H1 (cell line): ENCODE data around the gene TTBK2. TPM values are rescaled to one million over a fixed set of nuclear protein-coding genes. Genes with fewer than 3 reads are reported as not detected.

Experiments
- KDM4A ChIP-seq: IDR thresholded peaks from one replicate; pipeline ENCODE4 v1.7.1; 2012; ENCODE audit warnings: low read depth, mild to moderate bottlenecking, moderate library complexity, low read length, inconsistent platforms; ENCODE audit not compliant: severe bottlenecking
- RNF2 ChIP-seq: fragments of 200-900, 300-1000 bp; sonication (generic); IDR thresholded peaks from 2 replicates; pipeline ENCODE4 v1.7.1; 2016; ENCODE audit warnings: borderline replicate concordance, low read depth, mild to moderate bottlenecking, antibody characterized with exemption, low read length; ENCODE audit not compliant: poor library complexity, severe bottlenecking; ENCODE audit errors: missing control alignments
- TBP ChIP-seq: IDR thresholded peaks from 2 replicates; pipeline ENCODE4 v1.6.1; 2011; ENCODE audit warnings: low read depth, low read length, improper control_type of control experiment
- polyA plus RNA-seq, 7 experiments: library from polyadenylated mRNA; depleted of rRNA in 3 of 7; stranded (reverse) in 5 of 7; unstranded in 2 of 7; fragments of >200 nt in 5 of 7; fragments of 200-250 nt in 2 of 7; gene quantifications; 1 replicate in 5 of 7; 2 replicates in 1 of 7; 4 replicates in 1 of 7; pipeline versions ENCODE4 v1.2.1 to v1.2.3, GENCODE V29; 2011 to 2013; ENCODE audit warnings: missing spikeins in 2 of 7, mixed read lengths in 2 of 7
- total RNA-seq: library from RNA; stranded (reverse); fragmentation: NEBNext Ultra II Directional; extraction: Animal tissue kit (Norgen Biotek cat#: 25700); gene quantifications from 2 replicates; pipeline ENCODE4 v1.2.1, GENCODE V29; 2021
- TF ChIP-seq, protein P1 (sequence below): fragments of 300-600 bp; sonication (generic); IDR thresholded peaks from 2 replicates; pipeline ENCODE4 v1.7.1; 2012; ENCODE audit warnings: low read length, moderate library complexity, mild to moderate bottlenecking, inconsistent platforms; ENCODE audit not compliant: insufficient replicate concordance

TTBK2 gene
- total and polyA plus RNA-seq, 2 of the 8 experiments (the other 6 are each of a cell fraction or from before 2014, with no cell fraction given) = 2.7 to 18.2 TPM

DNA sequence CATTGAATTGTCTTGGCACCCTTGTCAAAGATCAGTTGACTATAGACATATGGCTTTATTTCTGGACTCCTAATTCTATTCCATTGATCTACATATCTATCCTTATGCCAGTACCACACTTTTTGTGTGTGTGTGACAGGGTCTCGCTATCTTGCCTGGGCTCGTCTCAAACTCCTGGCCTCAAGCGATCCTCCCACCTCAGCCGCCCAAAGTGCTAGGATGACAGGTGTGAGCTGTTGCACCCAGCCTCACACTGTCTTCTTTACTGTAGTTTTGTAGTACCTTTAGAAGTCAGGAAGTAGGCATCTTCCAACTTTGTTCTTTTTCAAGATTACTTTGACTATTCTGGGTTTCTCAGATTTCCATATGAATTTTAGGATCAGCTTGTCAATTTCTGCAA lies 208.0 kb downstream of the TTBK2 start (continued):
- TF ChIP-seq, protein P1, sequence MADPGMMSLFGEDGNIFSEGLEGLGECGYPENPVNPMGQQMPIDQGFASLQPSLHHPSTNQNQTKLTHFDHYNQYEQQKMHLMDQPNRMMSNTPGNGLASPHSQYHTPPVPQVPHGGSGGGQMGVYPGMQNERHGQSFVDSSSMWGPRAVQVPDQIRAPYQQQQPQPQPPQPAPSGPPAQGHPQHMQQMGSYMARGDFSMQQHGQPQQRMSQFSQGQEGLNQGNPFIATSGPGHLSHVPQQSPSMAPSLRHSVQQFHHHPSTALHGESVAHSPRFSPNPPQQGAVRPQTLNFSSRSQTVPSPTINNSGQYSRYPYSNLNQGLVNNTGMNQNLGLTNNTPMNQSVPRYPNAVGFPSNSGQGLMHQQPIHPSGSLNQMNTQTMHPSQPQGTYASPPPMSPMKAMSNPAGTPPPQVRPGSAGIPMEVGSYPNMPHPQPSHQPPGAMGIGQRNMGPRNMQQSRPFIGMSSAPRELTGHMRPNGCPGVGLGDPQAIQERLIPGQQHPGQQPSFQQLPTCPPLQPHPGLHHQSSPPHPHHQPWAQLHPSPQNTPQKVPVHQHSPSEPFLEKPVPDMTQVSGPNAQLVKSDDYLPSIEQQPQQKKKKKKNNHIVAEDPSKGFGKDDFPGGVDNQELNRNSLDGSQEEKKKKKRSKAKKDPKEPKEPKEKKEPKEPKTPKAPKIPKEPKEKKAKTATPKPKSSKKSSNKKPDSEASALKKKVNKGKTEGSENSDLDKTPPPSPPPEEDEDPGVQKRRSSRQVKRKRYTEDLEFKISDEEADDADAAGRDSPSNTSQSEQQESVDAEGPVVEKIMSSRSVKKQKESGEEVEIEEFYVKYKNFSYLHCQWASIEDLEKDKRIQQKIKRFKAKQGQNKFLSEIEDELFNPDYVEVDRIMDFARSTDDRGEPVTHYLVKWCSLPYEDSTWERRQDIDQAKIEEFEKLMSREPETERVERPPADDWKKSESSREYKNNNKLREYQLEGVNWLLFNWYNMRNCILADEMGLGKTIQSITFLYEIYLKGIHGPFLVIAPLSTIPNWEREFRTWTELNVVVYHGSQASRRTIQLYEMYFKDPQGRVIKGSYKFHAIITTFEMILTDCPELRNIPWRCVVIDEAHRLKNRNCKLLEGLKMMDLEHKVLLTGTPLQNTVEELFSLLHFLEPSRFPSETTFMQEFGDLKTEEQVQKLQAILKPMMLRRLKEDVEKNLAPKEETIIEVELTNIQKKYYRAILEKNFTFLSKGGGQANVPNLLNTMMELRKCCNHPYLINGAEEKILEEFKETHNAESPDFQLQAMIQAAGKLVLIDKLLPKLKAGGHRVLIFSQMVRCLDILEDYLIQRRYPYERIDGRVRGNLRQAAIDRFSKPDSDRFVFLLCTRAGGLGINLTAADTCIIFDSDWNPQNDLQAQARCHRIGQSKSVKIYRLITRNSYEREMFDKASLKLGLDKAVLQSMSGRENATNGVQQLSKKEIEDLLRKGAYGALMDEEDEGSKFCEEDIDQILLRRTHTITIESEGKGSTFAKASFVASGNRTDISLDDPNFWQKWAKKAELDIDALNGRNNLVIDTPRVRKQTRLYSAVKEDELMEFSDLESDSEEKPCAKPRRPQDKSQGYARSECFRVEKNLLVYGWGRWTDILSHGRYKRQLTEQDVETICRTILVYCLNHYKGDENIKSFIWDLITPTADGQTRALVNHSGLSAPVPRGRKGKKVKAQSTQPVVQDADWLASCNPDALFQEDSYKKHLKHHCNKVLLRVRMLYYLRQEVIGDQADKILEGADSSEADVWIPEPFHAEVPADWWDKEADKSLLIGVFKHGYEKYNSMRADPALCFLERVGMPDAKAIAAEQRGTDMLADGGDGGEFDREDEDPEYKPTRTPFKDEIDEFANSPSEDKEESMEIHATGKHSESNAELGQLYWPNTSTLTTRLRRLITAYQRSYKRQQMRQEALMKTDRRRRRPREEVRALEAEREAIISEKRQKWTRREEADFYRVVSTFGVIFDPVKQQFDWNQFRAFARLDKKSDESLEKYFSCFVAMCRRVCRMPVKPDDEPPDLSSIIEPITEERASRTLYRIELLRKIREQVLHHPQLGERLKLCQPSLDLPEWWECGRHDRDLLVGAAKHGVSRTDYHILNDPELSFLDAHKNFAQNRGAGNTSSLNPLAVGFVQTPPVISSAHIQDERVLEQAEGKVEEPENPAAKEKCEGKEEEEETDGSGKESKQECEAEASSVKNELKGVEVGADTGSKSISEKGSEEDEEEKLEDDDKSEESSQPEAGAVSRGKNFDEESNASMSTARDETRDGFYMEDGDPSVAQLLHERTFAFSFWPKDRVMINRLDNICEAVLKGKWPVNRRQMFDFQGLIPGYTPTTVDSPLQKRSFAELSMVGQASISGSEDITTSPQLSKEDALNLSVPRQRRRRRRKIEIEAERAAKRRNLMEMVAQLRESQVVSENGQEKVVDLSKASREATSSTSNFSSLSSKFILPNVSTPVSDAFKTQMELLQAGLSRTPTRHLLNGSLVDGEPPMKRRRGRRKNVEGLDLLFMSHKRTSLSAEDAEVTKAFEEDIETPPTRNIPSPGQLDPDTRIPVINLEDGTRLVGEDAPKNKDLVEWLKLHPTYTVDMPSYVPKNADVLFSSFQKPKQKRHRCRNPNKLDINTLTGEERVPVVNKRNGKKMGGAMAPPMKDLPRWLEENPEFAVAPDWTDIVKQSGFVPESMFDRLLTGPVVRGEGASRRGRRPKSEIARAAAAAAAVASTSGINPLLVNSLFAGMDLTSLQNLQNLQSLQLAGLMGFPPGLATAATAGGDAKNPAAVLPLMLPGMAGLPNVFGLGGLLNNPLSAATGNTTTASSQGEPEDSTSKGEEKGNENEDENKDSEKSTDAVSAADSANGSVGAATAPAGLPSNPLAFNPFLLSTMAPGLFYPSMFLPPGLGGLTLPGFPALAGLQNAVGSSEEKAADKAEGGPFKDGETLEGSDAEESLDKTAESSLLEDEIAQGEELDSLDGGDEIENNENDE = no peak
- no peak for TF ChIP-seq RNF2
- TF ChIP-seq TBP = no peak
- TF ChIP-seq KDM4A = no peak
